Measurements from ENCODE around the gene MRPS34.
"Not testable (repeated sequence)": the region's sequence is repeated elsewhere in the genome, so short reads cannot be mapped to it uniquely, and the experiment has no call there.

Gene MRPS34

DNA sequence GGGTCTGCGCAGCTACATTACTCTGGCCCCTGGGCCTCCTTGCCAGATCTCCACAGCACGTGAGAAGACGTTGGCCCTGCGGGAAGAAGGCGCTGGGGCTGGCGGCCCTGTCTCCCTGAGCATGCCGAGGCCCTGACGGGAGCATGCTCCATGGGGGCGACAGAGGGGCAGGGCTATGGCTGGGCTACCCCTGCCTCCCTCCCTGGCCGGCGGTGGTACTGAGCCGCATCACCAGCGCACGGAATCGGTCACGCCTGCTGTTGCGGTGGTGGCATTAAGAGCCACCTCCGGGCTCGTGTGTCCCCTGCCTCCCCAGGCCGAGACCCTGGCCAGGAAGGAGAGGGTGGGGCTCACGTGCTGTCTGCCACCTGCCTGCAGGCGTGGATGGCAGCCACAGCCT, 38.8 kb downstream of the MRPS34 start:
- H3K4me3 Mint-ChIP-seq = no peak overlapping the region
- H3K9me3 Mint-ChIP-seq = no peaks in the 10 kb centered on the region
- peaks cover 6% of the 10 kb centered on the region for H3K36me3 Mint-ChIP-seq (ENCODE audit: low read depth)
- H3K4me1 Mint-ChIP-seq = no peaks in the 10 kb centered on the region
- H3K27ac Mint-ChIP-seq = no peak overlapping the region
- peaks cover 3% of the 10 kb centered on the region for H3K27me3 Mint-ChIP-seq (ENCODE audit: low read depth, poor library complexity)
- TF ChIP-seq, protein P1, sequence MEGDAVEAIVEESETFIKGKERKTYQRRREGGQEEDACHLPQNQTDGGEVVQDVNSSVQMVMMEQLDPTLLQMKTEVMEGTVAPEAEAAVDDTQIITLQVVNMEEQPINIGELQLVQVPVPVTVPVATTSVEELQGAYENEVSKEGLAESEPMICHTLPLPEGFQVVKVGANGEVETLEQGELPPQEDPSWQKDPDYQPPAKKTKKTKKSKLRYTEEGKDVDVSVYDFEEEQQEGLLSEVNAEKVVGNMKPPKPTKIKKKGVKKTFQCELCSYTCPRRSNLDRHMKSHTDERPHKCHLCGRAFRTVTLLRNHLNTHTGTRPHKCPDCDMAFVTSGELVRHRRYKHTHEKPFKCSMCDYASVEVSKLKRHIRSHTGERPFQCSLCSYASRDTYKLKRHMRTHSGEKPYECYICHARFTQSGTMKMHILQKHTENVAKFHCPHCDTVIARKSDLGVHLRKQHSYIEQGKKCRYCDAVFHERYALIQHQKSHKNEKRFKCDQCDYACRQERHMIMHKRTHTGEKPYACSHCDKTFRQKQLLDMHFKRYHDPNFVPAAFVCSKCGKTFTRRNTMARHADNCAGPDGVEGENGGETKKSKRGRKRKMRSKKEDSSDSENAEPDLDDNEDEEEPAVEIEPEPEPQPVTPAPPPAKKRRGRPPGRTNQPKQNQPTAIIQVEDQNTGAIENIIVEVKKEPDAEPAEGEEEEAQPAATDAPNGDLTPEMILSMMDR (IDR thresholded peaks at IDR 0.05) = no peak
- DNase-seq = no peak

GRCh38 chr16:1732551-1732987, 40.4 kb downstream of the MRPS34 start:
- H3K27ac Mint-ChIP-seq; H3K27me3 Mint-ChIP-seq (ENCODE audit: low read depth, poor library complexity); H3K4me3 Mint-ChIP-seq; H3K4me1 Mint-ChIP-seq; DNase-seq; H3K9me3 Mint-ChIP-seq: not testable (repeated sequence)
- H3K36me3 Mint-ChIP-seq (ENCODE audit: low read depth) = peaks cover 12% of the 10 kb centered on the region

- DNase-seq = no peak
- Mint-ChIP-seq H3K4me3 (no peak overlapping the region), H3K36me3 (ENCODE audit: low read depth) (peaks cover 17% of the 10 kb centered on the region), H3K9me3 (no peaks in the 10 kb centered on the region), H3K27me3 (ENCODE audit: low read depth, poor library complexity) (peaks cover 3% of the 10 kb centered on the region), H3K4me1 (no peaks in the 10 kb centered on the region), H3K27ac (no peak overlapping the region)
- TF ChIP-seq, protein P1 (IDR thresholded peaks at IDR 0.05) = no peak
These were observed 40.9 kb downstream of the MRPS34 start for GRCh38 chr16:1732071-1732470.

GRCh38 chr16:1731603-1732002, 41.3 kb downstream of the MRPS34 start:
- H3K4me1 Mint-ChIP-seq = no peaks in the 10 kb centered on the region
- H3K27ac Mint-ChIP-seq = no peak overlapping the region
- H3K27me3 Mint-ChIP-seq (ENCODE audit: low read depth, poor library complexity) = peaks cover 3% of the 10 kb centered on the region
- H3K9me3 Mint-ChIP-seq = no peaks in the 10 kb centered on the region
- H3K4me3 Mint-ChIP-seq = no peak overlapping the region
- TF ChIP-seq, protein P1 (IDR thresholded peaks at IDR 0.05) = no peak
- DNase-seq = no peak
- H3K36me3 Mint-ChIP-seq (ENCODE audit: low read depth) = peaks cover 21% of the 10 kb centered on the region

DNA sequence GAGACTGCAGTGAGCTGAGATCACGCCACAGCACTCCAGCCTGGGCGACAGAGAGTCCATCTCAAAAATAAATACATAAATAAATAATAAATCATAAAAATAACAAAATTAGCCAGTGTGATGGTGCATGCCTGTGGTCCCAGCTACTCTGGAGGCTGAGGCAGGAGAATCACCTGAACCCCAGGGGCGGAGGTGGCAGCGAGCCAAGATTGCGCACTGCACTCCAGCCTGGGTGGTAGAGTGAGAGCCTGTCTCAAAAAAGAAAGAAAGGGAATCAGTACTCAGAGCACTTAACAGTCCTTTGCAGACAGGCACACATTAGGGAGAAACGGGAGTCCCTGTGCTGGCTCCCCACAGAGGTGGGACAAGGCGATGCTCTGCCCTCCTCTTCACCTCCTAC, 41.9 kb downstream of the MRPS34 start:
- no peaks in the 10 kb centered on the region for H3K9me3 Mint-ChIP-seq
- H3K36me3 Mint-ChIP-seq (ENCODE audit: low read depth) = peaks cover 21% of the 10 kb centered on the region
- no peaks in the 10 kb centered on the region for H3K4me1 Mint-ChIP-seq
- no peak for DNase-seq
- H3K4me3 Mint-ChIP-seq = no peak overlapping the region
- H3K27me3 Mint-ChIP-seq (ENCODE audit: low read depth, poor library complexity) = peaks cover 3% of the 10 kb centered on the region
- no peak overlapping the region for H3K27ac Mint-ChIP-seq
- TF ChIP-seq, protein P1 (IDR thresholded peaks at IDR 0.05) = no peak

DNA sequence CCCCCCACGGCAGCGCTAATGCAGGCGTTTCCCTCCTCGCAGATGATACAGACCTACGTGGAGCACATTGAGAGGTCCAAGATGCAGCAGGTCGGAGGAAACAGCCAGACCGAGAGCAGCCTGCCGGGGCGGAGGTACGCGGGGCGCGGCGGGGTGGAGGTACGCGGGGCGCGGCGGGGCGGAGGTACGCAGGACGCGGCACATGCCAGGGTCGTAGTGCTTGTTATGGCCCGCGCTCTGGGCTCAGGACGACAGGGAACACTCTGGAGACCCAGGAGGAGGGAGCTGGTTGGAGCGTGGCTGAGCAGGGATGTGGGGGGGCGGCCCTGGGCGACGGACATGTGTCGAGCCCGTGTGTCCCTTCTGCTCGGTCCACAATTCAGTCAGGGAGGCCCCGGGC, 43.5 kb downstream of the MRPS34 start:
- Mint-ChIP-seq H3K9me3 (no peaks in the 10 kb centered on the region), H3K36me3 (ENCODE audit: low read depth) (peaks cover 21% of the 10 kb centered on the region), H3K27ac (no peak overlapping the region), H3K4me1 (no peaks in the 10 kb centered on the region), H3K4me3 (no peak overlapping the region), H3K27me3 (ENCODE audit: low read depth, poor library complexity) (peaks cover under 1% of the 10 kb centered on the region)
- DNase-seq = no peak
- TF ChIP-seq, protein P1 (IDR thresholded peaks at IDR 0.05) = no peak
